Measurements from ENCODE around the gene MAFF.

The MAFF gene

GRCh38 chr22:38247713-38248112, 45.9 kb downstream of the MAFF start:
- no peak for TF ChIP-seq CTCF (IDR thresholded peaks at IDR 0.05)

- no peak for TF ChIP-seq CTCF (IDR thresholded peaks at IDR 0.05)
These were observed 46.5 kb downstream of the MAFF start for GRCh38 chr22:38248280-38248679.

GRCh38 chr22:38249301-38249700, 47.5 kb downstream of the MAFF start:
- TF ChIP-seq CTCF (IDR thresholded peaks at IDR 0.05), result no peak

- TF ChIP-seq CTCF (IDR thresholded peaks at IDR 0.05), result no peak
These were observed 48.2 kb downstream of the MAFF start for GRCh38 chr22:38249803-38250642.

GRCh38 chr22:38250643-38251340, 49.0 kb downstream of the MAFF start:
- TF ChIP-seq CTCF (IDR thresholded peaks at IDR 0.05), result no peak

GRCh38 chr22:38251341-38251692, 49.5 kb downstream of the MAFF start:
- TF ChIP-seq CTCF (IDR thresholded peaks at IDR 0.05), result no peak

- no peak for TF ChIP-seq CTCF (IDR thresholded peaks at IDR 0.05)
These were observed 53.9 kb downstream of the MAFF start for GRCh38 chr22:38255697-38256096.
